Stimulated activated CD4-positive, alpha-beta T cell treated with anti-CD3 and anti-CD28 coated beads, Interleukin-15, amount 100 ng/mL, for 48 hours (primary cell): Measurements from ENCODE around the gene PDE4B.
"Not testable (repeated sequence)": the region's sequence is repeated elsewhere in the genome, so short reads cannot be mapped to it uniquely, and the experiment has no call there.

Experiments
- DNase-seq, 2 donors: peaks; one replicate each; pipeline ENCODE4 v3.0.0-alpha.2; 2020; ENCODE audit warnings: low read depth in 2 of 2

The PDE4B gene

GRCh38 chr1:66311628-66312027 lies 518.9 kb downstream of the PDE4B start:
- no peak for DNase-seq

GRCh38 chr1:66312271-66312990 lies 519.7 kb downstream of the PDE4B start:
- DNase-seq, result no peak

- no peak for DNase-seq
Observed at GRCh38 chr1:66313429-66313828, 520.7 kb downstream of the PDE4B start.

- DNase-seq, result no peak
Observed at GRCh38 chr1:66315671-66316070, 523.0 kb downstream of the PDE4B start.

GRCh38 chr1:66316464-66317247 lies 524.0 kb downstream of the PDE4B start:
- DNase-seq, result no peak

GRCh38 chr1:66317248-66317515 lies 524.5 kb downstream of the PDE4B start:
- DNase-seq, result no peak

- DNase-seq, result no peak
Observed at GRCh38 chr1:66320231-66320630, 527.5 kb downstream of the PDE4B start.

- not testable (repeated sequence) for DNase-seq
Observed at GRCh38 chr1:66322462-66322861, 529.8 kb downstream of the PDE4B start.

- DNase-seq, result no peak
Observed at GRCh38 chr1:66323958-66324625, 531.4 kb downstream of the PDE4B start.

- no peak for DNase-seq
Observed at GRCh38 chr1:66325594-66326380, 533.1 kb downstream of the PDE4B start.

- DNase-seq, result no peak
Observed at GRCh38 chr1:66326867-66327266, 534.2 kb downstream of the PDE4B start.

- DNase-seq, result no peak
Observed at GRCh38 chr1:66327588-66327987, 534.9 kb downstream of the PDE4B start.

- DNase-seq, result no peak
Observed at GRCh38 chr1:66328896-66329295, 536.2 kb downstream of the PDE4B start.

- no peak for DNase-seq
Observed at GRCh38 chr1:66330722-66331141, 538.0 kb downstream of the PDE4B start.

GRCh38 chr1:66331658-66332547 lies 539.2 kb downstream of the PDE4B start:
- peak; percentile 27 to 31 for DNase-seq

- DNase-seq, result no peak
Observed at GRCh38 chr1:66332548-66332901, 539.8 kb downstream of the PDE4B start.

- no peak for DNase-seq
Observed at GRCh38 chr1:66333466-66334199, 540.9 kb downstream of the PDE4B start.

GRCh38 chr1:66334318-66334717 lies 541.6 kb downstream of the PDE4B start:
- no peak for DNase-seq

- DNase-seq, result no peak
Observed at GRCh38 chr1:66335125-66335524, 542.4 kb downstream of the PDE4B start.

GRCh38 chr1:66335859-66336640 lies 543.4 kb downstream of the PDE4B start:
- DNase-seq, result peak; percentile 54
